Pons (tissue), 1 donor: ENCODE results near the gene GADD45A.

Source experiments
- DNase-seq: peaks from one replicate; pipeline ENCODE4 v3.0.0-alpha.2; 2016; ENCODE audit warnings: low spot score

The GADD45A gene

DNA sequence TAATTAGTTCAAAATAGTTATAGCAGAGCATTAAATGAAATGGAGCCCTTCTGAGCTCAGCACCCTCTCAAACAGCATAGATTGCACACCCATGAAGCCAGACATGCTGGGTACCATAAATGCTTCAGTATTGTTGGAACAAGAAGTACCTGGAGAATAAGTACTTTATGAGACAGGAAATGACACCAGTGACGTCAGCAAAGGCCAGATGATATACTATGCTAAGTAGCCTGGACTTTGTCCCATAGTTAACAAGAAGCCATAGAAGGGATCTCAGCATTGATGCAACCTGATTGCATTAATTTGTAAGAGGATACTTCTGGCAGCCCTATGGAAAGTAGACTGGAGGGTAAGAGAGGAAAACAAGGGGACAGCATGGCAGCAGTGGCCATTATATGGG, 16.3 kb upstream of the GADD45A start:
- DNase-seq: no peak

DNA sequence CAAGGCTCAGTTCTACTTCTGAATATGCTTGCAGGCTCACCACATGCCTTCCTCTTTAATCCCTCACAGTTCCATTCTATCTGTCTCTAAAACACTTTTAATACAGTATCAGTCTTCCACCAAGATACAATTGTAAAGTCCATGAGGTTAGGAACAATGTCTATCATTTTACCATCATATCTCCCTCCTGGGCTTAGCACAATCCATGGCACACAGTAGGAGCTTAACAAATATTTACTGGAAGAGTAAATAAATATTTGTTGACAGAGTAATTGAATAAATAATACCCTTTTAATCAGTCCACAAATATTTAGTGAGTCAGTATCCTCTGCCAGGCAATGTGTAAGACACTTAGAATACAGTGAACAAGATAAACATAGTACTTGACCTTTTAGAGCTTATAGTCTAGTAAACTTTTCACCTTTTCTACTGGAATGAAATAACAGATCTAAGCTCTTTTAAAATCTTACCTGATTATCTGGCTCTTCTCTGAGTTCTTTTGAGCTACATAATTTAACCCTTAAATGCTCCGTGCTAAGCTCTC, 12.7 kb upstream of the GADD45A start:
- DNase-seq: no peak

DNA sequence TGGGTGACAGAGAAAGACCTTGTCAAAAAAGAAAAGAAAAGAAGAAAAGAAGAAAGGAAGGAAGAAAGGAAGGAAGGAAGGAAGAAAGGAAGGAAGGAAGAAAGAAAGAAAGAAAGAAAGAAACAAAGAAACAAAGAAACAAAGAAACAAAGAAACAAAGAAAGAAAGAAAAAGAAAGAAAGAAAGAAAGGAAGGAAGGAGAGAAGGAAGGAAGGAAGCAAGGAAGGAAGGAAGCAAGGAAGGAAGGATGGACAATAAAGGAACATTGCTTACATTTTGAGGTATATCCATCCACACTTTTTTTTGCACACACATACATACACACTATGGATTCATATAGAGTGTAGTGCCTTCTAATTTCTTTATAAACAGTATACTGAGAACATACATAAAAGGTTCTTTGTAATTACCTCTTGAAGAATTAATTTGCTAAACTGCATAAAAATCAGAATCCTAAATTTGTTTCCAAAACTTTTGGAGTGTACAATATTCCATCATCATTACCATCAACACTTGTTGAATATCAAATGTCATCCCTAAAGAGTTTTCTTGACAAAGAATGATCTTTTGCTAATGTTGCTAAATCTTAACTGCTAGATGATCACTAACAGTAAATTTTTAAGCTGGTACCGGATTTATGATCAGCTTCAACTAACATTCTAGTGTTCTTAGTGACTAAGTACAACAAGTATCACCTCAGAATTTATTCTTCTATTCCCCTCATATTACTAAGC, 11.4 kb upstream of the GADD45A start:
- DNase-seq: no peak

DNA sequence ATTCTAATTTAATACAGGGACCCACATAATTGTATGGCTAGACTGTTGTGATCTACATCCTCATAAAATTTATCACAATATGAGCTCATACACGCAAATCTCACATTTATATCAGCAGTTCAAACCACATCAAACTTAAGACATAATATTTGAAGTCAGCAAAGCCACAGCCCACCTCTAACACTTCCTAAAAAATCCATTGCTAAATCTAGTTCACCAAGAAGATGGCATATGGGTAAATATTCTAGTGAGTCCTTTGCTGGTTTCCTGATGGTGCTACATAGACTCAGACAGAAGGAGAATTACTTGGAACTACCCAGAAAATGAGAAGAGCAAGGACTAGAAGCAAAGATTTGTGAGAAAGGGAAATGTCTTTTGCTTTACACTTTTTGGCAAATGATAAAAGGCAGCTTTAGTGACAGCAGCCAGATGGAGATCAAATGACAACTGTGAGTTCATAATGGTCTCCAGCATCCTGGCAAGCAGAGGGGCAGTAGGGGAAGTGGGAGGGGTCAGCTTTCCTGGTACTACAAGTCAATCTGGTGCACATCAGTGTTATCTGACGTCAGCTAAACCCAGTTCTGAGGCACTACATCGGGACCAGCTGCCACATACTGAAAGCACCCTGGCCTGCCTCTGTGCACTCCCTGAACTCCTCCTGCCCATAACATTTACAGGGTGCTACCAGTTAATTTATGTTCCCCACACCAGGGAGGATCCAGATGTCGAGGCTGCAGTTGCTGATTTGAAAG, 10.6 kb upstream of the GADD45A start:
- peak; percentile 12 for DNase-seq

DNA sequence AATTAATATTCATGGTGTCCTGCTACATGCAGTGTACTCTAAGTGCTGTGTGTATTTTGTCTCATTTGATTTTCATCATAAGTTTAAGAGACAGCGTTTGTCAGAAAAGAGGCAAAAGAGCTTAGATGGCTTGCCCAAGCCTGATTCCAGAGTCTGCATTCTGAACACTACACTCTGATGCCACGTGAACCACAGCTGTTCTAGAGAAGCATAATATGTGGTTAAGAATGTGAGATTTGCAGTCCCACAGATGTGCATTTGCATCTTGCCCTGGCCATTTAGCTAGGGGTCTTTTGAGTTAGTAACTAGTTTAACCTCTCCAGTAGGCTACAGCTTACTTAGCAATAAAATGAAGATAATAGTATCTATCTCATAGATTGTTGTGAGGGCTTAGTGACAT, 9.2 kb upstream of the GADD45A start:
- no peak for DNase-seq

DNA sequence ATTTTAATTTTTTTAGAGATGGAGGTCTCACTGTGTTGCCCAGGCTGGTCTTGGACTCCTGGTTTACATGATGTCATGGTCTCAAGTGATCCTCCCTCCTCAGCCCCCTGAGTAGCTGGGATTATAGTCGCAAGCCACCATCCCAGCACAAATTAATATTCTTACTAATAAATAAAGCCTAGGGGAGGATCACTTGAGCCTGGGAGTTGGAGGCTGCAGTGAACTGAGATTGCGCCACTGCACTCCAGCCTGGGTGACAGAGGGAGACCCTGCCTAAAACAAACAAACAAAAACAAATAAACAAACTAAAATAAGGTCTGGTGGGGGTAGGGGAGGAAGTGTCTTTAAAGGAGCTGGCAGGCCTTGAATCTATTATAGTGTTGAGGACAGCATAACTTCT, 8.7 kb upstream of the GADD45A start:
- no peak for DNase-seq

DNA sequence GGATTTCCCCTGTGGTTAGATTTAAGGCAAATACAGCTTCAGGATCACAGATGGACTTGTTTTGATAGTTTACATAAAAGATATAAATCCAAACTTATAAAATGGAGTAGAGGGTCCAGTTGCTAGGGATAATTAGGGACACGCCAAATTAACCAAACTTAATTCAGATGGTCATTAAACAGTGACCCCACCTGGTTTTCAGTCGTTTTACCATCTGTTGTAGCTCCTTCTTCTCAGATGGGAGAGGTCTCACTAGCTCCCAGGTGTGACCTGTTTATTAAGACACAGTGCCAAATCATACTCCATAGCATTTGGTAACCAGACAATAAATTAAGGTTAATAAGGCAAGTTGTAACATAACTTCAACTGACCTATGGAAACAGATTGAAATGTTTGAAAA, 8.1 kb upstream of the GADD45A start:
- DNase-seq: no peak

DNA sequence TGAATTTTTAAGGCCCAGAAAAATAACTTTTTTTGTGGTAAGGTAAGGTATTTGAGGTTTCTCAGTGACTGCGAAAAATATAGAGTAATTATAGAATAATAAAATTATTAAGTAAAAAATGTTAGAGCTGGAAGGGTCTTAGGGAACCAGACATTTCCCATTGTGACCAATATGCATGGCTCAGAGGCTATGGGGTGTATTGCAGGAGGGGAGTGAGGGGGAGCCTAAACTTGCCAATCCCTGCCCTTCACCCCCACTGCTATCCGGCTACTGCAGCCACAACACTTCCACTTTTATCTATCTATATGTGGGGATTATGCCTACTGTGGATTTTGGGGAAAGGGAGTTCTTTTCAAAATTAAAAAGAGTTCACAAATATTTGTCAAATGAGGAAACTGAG, 7.6 kb upstream of the GADD45A start:
- DNase-seq: no peak

DNA sequence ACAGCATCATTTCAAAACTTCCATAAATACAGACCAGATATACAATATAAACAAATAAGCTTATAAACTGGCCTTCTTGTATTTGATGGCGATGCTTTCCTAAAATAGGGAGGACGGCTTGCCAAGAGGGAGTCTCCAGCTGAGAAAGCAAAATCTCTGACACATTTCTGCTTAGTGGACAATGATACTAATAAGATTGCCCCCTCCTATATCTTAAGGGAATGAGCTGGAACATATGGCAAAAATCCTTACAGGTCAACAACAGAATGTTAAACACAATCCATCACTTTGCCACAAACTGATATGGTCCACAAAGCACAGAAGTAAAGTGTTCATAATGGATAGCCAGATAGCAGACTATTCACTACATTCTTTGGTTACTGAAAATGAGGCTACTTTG, 7.1 kb upstream of the GADD45A start:
- DNase-seq: no peak

DNA sequence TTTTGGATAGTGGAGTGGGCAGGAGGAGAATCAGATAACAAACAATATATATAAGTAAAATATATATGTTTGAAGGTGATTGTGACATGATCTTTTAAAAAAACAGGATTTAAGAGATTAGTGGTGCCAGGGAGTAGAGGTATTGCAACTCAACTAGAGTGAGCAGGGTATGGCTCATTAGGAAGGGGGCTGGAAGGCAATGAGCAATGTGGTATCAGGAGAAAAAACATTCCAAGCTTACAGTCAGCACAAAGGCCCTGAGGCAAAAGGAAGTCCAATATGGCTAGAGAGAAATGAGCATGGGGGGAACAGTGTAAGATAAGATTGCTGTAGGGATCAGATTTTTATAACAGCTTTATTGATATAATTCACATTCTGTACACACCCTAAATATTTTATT, 5.3 kb upstream of the GADD45A start:
- DNase-seq: no peak

DNA sequence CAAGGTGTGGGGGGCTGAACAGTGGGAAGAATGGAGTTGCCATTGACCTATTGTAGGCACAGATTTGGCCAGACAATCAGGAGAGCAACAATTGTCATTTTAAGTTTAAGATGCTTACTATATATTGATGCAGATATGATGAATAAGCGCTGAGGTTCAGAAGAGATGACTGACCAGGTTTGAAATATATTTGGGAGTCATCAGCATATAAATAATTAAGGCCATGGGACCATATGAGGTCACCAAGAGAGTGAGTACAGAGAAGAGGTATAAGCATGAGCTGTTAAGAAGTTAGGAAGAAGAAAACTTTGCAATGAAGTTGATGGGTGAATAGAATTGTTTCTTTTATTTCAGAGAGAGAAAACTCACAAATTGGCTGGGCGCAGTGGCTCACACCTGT, 4.5 kb upstream of the GADD45A start:
- DNase-seq: no peak

DNA sequence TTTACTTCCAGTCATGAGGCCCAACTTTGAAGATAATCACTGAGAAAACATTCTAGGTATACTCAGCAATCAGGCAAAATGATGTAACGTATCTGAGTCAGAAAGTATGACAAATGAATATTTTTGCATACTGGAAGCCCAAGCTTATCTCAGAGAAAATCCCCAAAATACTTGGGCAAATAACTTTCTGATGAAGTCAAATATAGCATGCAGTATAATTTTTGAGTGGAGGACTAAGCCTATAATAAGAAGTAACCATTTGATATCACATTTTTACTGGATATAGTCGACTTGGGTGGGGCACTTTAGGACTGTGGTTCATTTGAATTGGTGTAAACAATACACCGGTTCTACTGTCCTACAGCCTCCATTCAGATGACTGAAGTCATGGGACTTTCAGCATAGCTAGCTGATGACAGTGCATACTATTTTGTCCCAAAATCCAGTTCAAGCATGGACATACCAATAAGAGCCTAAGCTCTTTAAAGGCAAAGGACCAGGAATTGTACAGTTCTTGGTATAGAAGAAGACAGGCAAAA, 2.3 kb upstream of the GADD45A start:
- DNase-seq: no peak

DNA sequence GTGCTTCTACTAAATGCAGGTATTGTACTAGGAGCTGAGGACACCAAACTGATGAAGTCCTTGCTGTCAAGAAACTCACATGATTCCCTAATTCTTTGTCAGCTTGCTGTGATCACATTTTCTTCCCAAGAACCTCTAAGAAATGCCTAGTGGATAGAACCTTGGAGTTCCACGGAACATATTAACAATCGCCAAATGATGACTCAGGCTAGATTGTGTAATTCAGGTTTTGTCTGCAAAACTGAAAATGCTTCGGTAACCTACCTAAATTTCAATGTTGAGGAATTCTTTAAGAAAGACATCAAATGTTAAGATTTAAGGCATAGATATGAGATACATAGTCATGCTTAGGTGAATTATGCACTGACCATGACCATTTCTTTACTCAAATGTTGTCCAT, 1.7 kb upstream of the GADD45A start:
- peak; percentile 17 for DNase-seq

DNA sequence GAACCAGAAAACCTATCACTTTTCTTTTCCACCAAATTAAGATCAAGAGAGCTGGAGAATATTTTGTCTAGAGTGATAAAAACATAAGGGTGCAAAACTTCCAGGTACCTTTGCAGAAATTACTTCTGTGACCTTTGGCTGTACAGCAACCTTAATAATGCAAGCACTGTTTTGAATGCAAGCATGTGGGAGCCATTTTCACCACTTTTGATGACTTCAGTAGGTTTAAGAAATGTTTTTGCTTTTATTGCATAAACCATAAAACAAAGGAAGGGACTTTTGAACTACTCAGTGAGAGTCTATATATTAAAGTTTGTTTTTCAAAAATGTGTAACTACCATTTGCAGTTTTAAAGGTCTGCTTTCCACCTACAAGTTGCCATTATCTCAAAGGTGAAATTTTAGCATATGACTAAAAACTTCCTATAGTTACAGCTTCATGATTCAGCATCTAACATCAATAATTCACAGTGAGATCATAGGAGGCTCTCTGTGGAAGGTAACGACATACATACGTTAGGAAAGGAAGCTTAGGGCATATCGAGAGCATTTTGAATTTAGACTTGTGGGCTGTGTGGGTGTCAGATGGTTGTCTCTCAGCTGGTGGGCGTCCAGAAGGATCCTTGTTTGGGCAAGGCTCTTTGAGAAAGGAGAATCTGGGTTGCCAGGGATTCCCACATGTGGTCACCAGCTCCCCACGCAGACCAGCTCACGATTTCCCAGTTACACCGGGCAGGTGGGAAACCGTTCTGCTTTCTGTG, 1.1 kb upstream of the GADD45A start:
- DNase-seq: no peak

DNA sequence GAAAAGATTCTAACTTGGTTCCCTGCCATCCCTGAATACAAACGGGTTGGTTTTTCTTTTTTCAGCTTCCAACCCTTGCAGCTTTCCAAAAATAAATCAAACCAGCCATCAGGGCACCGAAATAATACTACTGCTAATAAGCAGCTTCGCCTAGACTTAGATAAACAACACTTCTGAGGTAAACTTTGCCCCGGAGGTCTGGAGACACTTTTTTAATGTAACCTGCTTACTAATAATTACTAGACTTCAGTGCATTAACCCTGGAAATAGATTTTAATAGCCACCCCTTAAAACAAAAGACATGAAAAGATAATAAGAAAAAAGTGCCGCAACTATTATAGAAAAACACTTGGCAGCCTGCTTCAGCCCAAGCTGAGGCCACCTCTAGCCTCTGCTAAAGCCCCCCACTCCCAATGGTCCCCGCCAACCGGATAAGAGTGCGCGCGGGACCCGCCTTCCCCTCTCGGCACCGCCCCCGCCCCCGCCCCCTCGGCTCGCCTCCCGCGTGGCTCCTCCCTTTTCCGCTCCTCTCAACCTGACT, 405 bp upstream of the GADD45A start:
- DNase-seq: peak; percentile 55

DNA sequence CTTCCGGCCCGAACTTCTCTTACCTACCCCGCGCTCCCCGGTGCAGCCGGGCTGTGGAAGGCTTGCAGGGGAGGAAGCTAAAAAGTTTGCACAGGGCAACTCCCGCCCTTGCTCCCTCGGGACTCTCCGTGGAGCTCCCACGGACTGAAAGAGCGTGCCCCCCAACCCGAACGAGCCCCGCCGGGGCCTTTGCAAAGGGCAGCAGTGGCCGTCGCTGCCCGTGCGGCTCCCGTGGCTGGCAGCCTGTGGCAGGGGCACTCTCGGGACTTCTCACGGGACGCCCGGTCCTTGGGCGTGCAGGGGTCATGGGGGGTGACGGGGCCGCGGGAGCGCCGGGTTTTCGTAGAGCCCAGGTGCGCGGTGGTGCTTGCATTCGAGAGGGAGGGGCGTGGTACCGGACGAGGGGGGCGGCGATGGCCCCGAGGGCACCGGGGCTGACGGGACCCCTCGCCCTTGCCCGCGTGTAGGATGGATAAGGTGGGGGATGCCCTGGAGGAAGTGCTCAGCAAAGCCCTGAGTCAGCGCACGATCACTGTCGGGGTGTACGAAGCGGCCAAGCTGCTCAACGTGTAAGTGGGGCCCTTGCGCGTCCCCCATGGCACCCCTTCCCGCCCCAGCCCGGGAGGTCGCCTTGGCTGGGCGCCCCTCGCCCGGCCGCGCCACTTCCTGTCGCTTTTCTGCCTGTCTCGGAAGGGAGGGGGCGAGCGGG, 711 bp downstream of the GADD45A start:
- DNase-seq: peak; percentile 18

DNA sequence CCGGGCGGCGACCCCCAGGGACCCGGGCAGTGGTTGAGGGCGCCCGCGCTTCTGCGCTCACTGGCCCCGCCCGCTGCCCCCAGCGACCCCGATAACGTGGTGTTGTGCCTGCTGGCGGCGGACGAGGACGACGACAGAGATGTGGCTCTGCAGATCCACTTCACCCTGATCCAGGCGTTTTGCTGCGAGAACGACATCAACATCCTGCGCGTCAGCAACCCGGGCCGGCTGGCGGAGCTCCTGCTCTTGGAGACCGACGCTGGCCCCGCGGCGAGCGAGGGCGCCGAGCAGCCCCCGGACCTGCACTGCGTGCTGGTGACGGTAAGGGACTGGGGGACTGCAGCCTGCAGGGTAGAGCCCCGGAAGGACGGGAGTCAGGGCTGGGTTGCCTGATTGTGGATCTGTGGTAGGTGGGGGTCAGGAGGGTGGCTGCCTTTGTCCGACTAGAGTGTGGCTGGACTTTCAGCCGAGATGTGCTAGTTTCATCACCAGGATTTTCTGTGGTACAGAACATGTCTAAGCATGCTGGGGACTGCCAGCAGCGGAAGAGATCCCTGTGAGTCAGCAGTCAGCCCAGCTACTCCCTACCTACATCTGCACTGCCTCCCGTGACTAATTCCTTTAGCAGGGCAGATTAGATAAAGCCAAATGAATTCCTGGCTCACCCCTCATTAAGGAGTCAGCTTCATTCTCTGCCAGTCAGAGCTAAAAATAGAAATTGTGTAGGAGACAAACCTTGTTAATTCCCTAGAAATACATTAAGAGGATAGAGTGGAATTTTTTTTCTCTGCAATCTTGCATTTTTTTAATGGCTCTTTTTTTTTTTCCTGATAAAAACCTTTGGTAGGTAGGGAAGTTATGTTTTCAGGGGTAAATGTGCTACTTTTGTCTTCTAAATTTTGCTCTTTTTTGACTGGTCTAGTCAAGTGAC, 1.5 kb downstream of the GADD45A start:
- peak; percentile 45 for DNase-seq

DNA sequence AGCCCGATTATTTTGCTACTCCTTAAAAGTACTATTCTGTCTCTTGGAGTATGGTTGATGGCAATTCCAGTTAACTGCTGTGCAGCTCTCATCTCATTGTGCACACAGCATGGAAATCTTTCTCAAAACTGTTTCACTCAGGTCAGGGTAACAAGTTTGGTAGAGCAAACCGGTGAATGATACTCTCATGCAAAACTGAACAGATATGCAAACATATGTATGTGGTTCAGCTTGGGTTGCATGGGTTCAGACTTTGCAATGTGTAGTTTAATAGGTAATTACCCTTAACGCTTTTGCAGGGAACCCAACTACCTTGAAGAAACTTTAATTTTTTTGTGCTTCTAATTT, 2.2 kb downstream of the GADD45A start:
- DNase-seq: no peak

DNA sequence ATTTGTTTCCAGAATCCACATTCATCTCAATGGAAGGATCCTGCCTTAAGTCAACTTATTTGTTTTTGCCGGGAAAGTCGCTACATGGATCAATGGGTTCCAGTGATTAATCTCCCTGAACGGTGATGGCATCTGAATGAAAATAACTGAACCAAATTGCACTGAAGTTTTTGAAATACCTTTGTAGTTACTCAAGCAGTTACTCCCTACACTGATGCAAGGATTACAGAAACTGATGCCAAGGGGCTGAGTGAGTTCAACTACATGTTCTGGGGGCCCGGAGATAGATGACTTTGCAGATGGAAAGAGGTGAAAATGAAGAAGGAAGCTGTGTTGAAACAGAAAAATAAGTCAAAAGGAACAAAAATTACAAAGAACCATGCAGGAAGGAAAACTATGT, 2.6 kb downstream of the GADD45A start:
- no peak for DNase-seq

DNA sequence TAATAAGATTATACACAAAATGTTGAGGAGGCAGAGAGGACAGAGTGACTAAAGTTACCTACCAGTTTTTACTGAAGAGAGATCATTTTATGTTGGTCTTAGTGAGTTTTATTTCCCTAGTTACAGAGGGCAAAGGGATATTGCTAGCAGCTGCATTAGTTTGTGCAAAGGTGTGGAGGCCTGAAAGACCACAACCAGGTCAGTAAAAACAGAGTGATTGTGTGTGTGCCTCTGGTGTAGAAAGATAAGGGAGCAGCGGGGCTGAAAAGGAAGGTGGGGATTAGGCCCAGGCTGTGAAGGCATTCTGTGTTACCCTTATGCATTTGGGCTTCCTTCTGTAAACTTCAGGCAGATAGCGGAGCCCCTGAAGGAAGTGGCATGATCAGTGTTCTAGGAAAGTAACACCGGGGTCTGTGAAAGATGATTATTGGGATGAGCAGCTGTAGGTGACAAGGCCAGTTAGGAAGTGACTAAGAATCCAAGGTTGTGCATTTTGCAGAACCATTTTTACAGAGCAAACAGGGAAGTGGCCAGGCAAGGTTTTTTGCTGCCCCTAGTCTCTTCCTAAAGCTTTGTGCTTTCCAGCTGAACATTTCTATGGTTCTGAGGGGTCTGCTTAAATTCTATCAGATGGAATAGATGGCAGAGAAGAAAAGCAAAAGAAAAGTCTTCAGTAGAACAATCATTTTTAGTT, 3.7 kb downstream of the GADD45A start:
- no peak for DNase-seq
